Cardiac muscle cell (in vitro differentiated cells and primary cell): Measurements from ENCODE around the gene TMEM158. TPM values are rescaled to one million over a fixed set of nuclear protein-coding genes. Genes with fewer than 3 reads are reported as not detected.

Source experiments
- DNase-seq, 2 donors: peaks; one replicate each; pipeline versions ENCODE4 v3.0.0 to v3.0.0-alpha.2; 2010 to 2017; ENCODE audit warnings: low read depth in 1 of 2, low spot score in 1 of 2
- H3K27ac ChIP-seq: fragments of 200-600 bp; sonication (generic); 2 replicates; pipeline ENCODE4 v1.5.1; 2016
- H3K27me3 ChIP-seq: fragments of 200-600 bp; sonication (generic); 2 replicates; pipeline ENCODE4 v1.6.0; 2016; ENCODE audit warnings: control low read depth
- H3K36me3 ChIP-seq: fragments of 200-600 bp; sonication (generic); 2 replicates; pipeline ENCODE4 v1.5.1; 2016; ENCODE audit warnings: control low read depth
- H3K4me1 ChIP-seq: fragments of 200-600 bp; sonication (generic); 2 replicates; pipeline ENCODE4 v1.8.1; 2017; ENCODE audit warnings: low read depth, mild to moderate bottlenecking, mixed run types
- H3K4me3 ChIP-seq: fragments of 200-600 bp; sonication (generic); 2 replicates; pipeline ENCODE4 v1.5.1; 2016; ENCODE audit warnings: mild to moderate bottlenecking
- H3K9me3 ChIP-seq: fragments of 200-600 bp; sonication (generic); 2 replicates; pipeline ENCODE4 v1.5.1; 2017; ENCODE audit warnings: low read depth, mild to moderate bottlenecking, control low read depth
- CTCF ChIP-seq: IDR thresholded peaks from 2 replicates; pipeline ENCODE4 v1.5.1; 2012; ENCODE audit warnings: low read depth, mild to moderate bottlenecking, low read length
- polyA plus RNA-seq: library from polyadenylated mRNA; unstranded; fragments of >200 nt; fragmentation: Nextera tagmentation; extraction: Ambion mirVana; gene quantifications from 2 replicates; pipeline ENCODE4 v1.2.1, GENCODE V29; 2016
- total RNA-seq: library from RNA; depleted of rRNA; stranded (reverse); fragments of >200 nt; gene quantifications from 2 replicates; pipeline ENCODE4 v1.2.3, GENCODE V29; 2016

TMEM158 gene
- total and polyA plus RNA-seq, 2 experiments from 2014 or later: 0.83 to 3.4 TPM

DNA sequence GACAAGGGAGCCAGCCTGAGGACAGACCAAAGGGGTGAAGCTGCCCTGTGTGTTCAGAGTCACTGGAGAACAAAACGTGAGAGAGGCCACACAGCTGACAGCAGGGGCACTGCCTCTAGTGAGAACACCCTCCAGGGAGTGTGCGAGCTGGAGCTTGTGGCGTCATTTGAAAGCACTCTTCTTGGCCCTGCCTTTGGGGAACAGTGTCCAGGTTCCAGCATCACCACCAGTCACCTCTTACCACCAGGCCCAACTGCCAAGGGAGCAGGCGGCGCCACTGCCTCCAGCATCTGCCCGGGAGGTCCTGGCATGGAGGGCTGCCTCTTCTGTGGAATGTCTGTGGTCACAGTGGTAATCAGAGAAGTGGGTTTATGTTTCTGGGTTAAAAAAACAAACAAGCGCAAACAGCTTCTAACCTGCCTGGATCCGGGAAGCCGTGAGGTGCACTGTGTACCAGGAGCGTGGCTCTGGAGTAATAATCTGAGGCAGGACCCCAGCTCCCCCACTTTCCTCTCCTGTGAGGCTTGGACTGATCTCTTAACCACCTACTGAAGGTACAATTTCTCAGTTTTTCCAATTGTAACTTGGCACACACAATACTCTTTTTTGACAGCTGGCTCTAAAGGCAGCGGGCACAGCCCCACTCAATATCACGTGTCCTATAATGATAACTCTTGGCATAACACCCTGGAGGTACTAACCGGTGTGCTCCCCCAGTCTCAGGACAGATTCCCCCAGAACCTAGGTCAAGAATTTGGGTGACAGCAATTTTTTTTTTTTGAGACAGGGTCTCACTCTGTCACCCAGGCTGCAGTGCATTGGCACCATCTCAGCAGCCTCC, 47.7 kb downstream of the TMEM158 start:
- H3K27ac ChIP-seq: no peak overlapping the region
- DNase-seq: peak in 1 of 2 donors; percentile 48
- peaks cover 13% of the 10 kb centered on the region for H3K4me1 ChIP-seq
- no peak for TF ChIP-seq CTCF
- H3K36me3 ChIP-seq: no peaks in the 10 kb centered on the region
- H3K4me3 ChIP-seq: no peak overlapping the region
- H3K9me3 ChIP-seq: no peaks in the 10 kb centered on the region
- H3K27me3 ChIP-seq: no peaks in the 10 kb centered on the region

- H3K9me3 ChIP-seq: no peaks in the 10 kb centered on the region
- H3K27me3 ChIP-seq: no peaks in the 10 kb centered on the region
- no peak overlapping the region for H3K27ac ChIP-seq
- H3K4me3 ChIP-seq: no peak overlapping the region
- H3K4me1 ChIP-seq: peaks cover 13% of the 10 kb centered on the region
- TF ChIP-seq CTCF: no peak
- no peak for DNase-seq
- no peaks in the 10 kb centered on the region for H3K36me3 ChIP-seq
Measured at GRCh38 chr3:45176912-45177311, 49.2 kb downstream of the TMEM158 start.

Other genes starting within 250 kb of the TMEM158 start
- gene CLEC3B, start 200.0 kb downstream of the TMEM158 start, total RNA-seq: 1.3 TPM in 1 of 2 replicates, not detected in the other
- 0.21 and 1.6 TPM in 2 replicates for gene CLEC3B, start 200.0 kb downstream of the TMEM158 start, polyA plus RNA-seq
- 0.04 and 0.12 TPM in 2 replicates for gene CDCP1, start 79.9 kb downstream of the TMEM158 start, total RNA-seq
- 0.24 TPM in 1 of 2 replicates, not detected in the other for gene CDCP1, start 79.9 kb downstream of the TMEM158 start, polyA plus RNA-seq
- gene LARS2, start 162.3 kb upstream of the TMEM158 start, total RNA-seq: 39.7 and 41.9 TPM in 2 replicates
- 28.8 and 31.7 TPM in 2 replicates for gene LARS2, start 162.3 kb upstream of the TMEM158 start, polyA plus RNA-seq